Endothelial cell of umbilical vein (primary cell): Measurements from ENCODE around the gene HLA-DMA.

Source experiments
- CTCF ChIP-seq, 2 donors: IDR thresholded peaks; 1 replicate in 1 of 2; 2 replicates in 1 of 2; pipeline ENCODE4 v1.5.1; 2011; ENCODE audit warnings: low read length in 2 of 2, mild to moderate bottlenecking in 2 of 2, moderate library complexity in 2 of 2, control low read depth in 1 of 2, inconsistent platforms in 1 of 2, low read depth in 1 of 2; ENCODE audit not compliant: insufficient read depth in 1 of 2; ENCODE audit errors: extremely low read depth in 1 of 2
- EZH2 ChIP-seq: IDR thresholded peaks from 2 replicates; pipeline ENCODE4 v1.6.1; 2012; ENCODE audit warnings: borderline replicate concordance, low read depth, mild to moderate bottlenecking, moderate library complexity, low read length, inconsistent platforms; ENCODE audit not compliant: severe bottlenecking
- GATA2 ChIP-seq: IDR thresholded peaks from 2 replicates; pipeline ENCODE4 v1.7.0; 2011; ENCODE audit warnings: low read depth, mild to moderate bottlenecking, moderate library complexity, mixed read lengths, low read length; ENCODE audit not compliant: insufficient read length, insufficient read depth
- MAX ChIP-seq: IDR thresholded peaks from 2 replicates; pipeline ENCODE4 v1.6.1; 2011; ENCODE audit not compliant: insufficient read depth, insufficient read length
- MYC ChIP-seq: IDR thresholded peaks from one replicate; pipeline ENCODE4 v1.6.1; 2011; ENCODE audit warnings: mild to moderate bottlenecking, low read depth, low read length
- POLR2A ChIP-seq: IDR thresholded peaks from 2 replicates; pipeline ENCODE4 v1.6.1; 2012; ENCODE audit warnings: low read depth, mild to moderate bottlenecking, control low read depth, low read length
- POLR2AphosphoS5 ChIP-seq: IDR thresholded peaks from 2 replicates; pipeline ENCODE4 v1.6.1; 2012; ENCODE audit warnings: low read depth, mild to moderate bottlenecking, control low read depth, low read length, moderate library complexity; ENCODE audit not compliant: insufficient read depth

GRCh38 chr6:32932132-32932868, 20.6 kb downstream of the HLA-DMA start:
- no peak for TF ChIP-seq CTCF (IDR thresholded peaks at IDR 0.05; ENCODE audit: extremely low read depth in 1 of 2, insufficient read depth in 1 of 2, low read depth in 1 of 2, low read length in 2 of 2)
- no peak for TF ChIP-seq MAX
- no peak for TF ChIP-seq POLR2AphosphoS5
- no peak for TF ChIP-seq POLR2A
- TF ChIP-seq EZH2: no peak
- TF ChIP-seq GATA2: no peak
- no peak for TF ChIP-seq MYC
